Fibroblast of lung (primary cell): ENCODE results near the gene JPH3. TPM values are rescaled to one million over a fixed set of nuclear protein-coding genes. Genes with fewer than 3 reads are reported as not detected.

ENCODE experiments used
- DNase-seq, 2 donors: peaks; one replicate each; pipeline versions ENCODE4 v3.0.0 to v3.0.0-alpha.2; 2010; ENCODE audit warnings: low read depth in 2 of 2
- H2AFZ ChIP-seq: 2 replicates; pipeline ENCODE4 v1.5.1; 2012; ENCODE audit warnings: low read length, control low read depth, inconsistent platforms
- H3K27ac ChIP-seq: 2 replicates; pipeline ENCODE4 v1.5.1; 2011; ENCODE audit warnings: low read length, control low read depth; ENCODE audit not compliant: insufficient read depth
- H3K27me3 ChIP-seq: 2 replicates; pipeline ENCODE4 v1.5.1; 2011; ENCODE audit warnings: mild to moderate bottlenecking, low read length; ENCODE audit not compliant: control insufficient read depth, insufficient read depth
- H3K36me3 ChIP-seq: 2 replicates; pipeline ENCODE4 v1.5.1; 2011; ENCODE audit warnings: low read length; ENCODE audit not compliant: control insufficient read depth, insufficient read depth
- H3K4me1 ChIP-seq: 2 replicates; pipeline ENCODE4 v1.5.1; 2011; ENCODE audit warnings: low read length; ENCODE audit not compliant: control insufficient read depth, insufficient read depth; ENCODE audit errors: extremely low read depth
- H3K4me2 ChIP-seq: 2 replicates; pipeline ENCODE4 v1.5.1; 2011; ENCODE audit warnings: low read length, control low read depth; ENCODE audit not compliant: insufficient read depth; ENCODE audit errors: extremely low read depth
- H3K4me3 ChIP-seq, 4 experiments: fragments of 200-600 bp in 1 of 4; sonication (generic) in 1 of 4; replicated peaks in 1 of 4; 2 replicates each; pipeline ENCODE4 v1.5.1; 2011 to 2016; ENCODE audit warnings: low read length in 4 of 4, low read depth in 3 of 4, mild to moderate bottlenecking in 3 of 4, control low read depth in 2 of 4, inconsistent platforms in 1 of 4, mixed read lengths in 1 of 4; ENCODE audit not compliant: insufficient read depth in 1 of 4; ENCODE audit errors: control extremely low read depth in 1 of 4
- H3K79me2 ChIP-seq: 2 replicates; pipeline ENCODE4 v1.5.1; 2012; ENCODE audit warnings: mild to moderate bottlenecking, low read length, inconsistent platforms; ENCODE audit not compliant: control insufficient read depth, insufficient read depth
- H3K9ac ChIP-seq: 2 replicates; pipeline ENCODE4 v1.5.1; 2011; ENCODE audit warnings: mild to moderate bottlenecking, low read length, control low read depth; ENCODE audit not compliant: insufficient read depth
- H3K9me3 ChIP-seq: 2 replicates; pipeline ENCODE4 v1.5.1; 2012; ENCODE audit warnings: low read depth, low read length; ENCODE audit not compliant: control insufficient read depth, insufficient read depth
- H4K20me1 ChIP-seq: 2 replicates; pipeline ENCODE4 v1.5.1; 2011; ENCODE audit warnings: low read length; ENCODE audit not compliant: control insufficient read depth, insufficient read depth; ENCODE audit errors: extremely low read depth
- EZH2 ChIP-seq: IDR thresholded peaks from 2 replicates; pipeline ENCODE4 v1.5.1; 2012; ENCODE audit warnings: low read length, control low read depth, mild to moderate bottlenecking; ENCODE audit errors: missing control alignments
- polyA plus RNA-seq, 2 donors: library from polyadenylated mRNA; depleted of rRNA in 1 of 2; stranded (reverse) in 1 of 2; unstranded in 1 of 2; fragments of >200 nt; gene quantifications; 2 replicates each; pipeline ENCODE4 v1.2.1, GENCODE V29; 2011 to 2012; ENCODE audit warnings: missing spikeins in 1 of 2
- total RNA-seq: library from RNA; depleted of rRNA; stranded (reverse); fragments of >200 nt; gene quantifications from 2 replicates; pipeline ENCODE4 v1.2.1, GENCODE V29; 2014
- TF ChIP-seq, protein P1 (sequence below), 2 donors: IDR thresholded peaks in 1 of 2; conservative IDR thresholded peaks in 1 of 2; 1 replicate in 1 of 2; 2 replicates in 1 of 2; pipeline ENCODE4 v1.5.1; 2011 to 2012; ENCODE audit warnings: low read length in 2 of 2, control low read depth in 1 of 2, inconsistent platforms in 1 of 2, low read depth in 1 of 2, mild to moderate bottlenecking in 1 of 2

Gene JPH3
- total and polyA plus RNA-seq, 2 donors (not counting 1 experiment from before 2014, with no cell fraction given) = 0.01 TPM; not detected in 1

DNA sequence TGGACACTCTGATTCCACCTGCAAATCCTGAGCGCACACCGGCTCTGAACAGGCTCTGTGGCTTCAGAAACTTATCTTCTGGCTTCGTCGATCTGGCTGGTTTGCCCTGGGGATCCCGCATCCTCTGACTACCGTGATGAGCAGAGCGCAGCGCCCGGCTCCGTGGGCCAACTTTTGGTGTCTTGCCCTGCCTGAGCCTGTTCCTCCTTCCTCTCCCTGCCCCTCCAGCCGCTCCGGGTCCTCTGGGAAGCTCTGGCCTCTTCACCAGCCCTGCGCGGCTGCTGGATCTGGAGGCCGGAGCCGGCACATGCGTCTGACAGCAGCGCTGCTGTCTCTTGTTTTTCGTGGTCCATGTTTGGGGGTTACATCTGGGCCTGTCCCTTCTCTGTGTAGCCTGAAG is 65.6 kb downstream of the JPH3 start:
- Histone ChIP-seq H3K4me2 (no peak overlapping the region), H3K36me3 (no peaks in the 10 kb centered on the region), H3K4me3 (no peak overlapping the region), H3K79me2 (no peaks in the 10 kb centered on the region), H3K4me1 (no peaks in the 10 kb centered on the region), H3K9me3 (no peaks in the 10 kb centered on the region), H4K20me1 (no peaks in the 10 kb centered on the region), H3K27me3 (no peaks in the 10 kb centered on the region), H2AFZ (no peak overlapping the region), H3K27ac (no peak overlapping the region), H3K9ac (no peak overlapping the region)
- TF ChIP-seq, protein P1, sequence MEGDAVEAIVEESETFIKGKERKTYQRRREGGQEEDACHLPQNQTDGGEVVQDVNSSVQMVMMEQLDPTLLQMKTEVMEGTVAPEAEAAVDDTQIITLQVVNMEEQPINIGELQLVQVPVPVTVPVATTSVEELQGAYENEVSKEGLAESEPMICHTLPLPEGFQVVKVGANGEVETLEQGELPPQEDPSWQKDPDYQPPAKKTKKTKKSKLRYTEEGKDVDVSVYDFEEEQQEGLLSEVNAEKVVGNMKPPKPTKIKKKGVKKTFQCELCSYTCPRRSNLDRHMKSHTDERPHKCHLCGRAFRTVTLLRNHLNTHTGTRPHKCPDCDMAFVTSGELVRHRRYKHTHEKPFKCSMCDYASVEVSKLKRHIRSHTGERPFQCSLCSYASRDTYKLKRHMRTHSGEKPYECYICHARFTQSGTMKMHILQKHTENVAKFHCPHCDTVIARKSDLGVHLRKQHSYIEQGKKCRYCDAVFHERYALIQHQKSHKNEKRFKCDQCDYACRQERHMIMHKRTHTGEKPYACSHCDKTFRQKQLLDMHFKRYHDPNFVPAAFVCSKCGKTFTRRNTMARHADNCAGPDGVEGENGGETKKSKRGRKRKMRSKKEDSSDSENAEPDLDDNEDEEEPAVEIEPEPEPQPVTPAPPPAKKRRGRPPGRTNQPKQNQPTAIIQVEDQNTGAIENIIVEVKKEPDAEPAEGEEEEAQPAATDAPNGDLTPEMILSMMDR (conservative IDR thresholded peaks at IDR 0.05 in 1 of 2, IDR thresholded peaks at IDR 0.05 in 1 of 2; ENCODE audit: low read depth in 1 of 2, low read length in 2 of 2) = no peak
- no peak for TF ChIP-seq EZH2
- no peak for DNase-seq

DNA sequence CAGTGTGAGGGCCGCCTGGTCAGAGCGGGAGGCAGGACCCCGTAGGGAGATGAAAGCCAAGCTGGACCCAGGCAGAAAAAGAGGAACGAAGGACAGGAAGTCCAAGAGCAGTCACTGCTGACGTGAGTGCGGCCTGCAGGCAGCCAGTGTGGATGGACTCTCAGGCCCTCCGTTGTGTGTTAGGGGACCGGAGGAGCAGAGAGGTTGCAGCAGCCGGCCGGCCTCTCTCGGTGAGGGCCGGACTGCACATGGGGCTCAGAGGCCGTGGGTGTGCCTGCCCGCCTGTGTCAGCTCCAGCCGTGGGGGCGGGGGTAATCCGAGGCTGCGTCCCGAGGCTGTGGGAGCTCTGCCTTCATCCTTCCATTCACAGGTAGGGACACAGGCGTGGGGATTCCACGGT is 67.4 kb downstream of the JPH3 start:
- Histone ChIP-seq H3K79me2 (no peaks in the 10 kb centered on the region), H2AFZ (no peak overlapping the region), H3K4me3 (no peak overlapping the region), H3K27me3 (no peaks in the 10 kb centered on the region), H3K9me3 (no peaks in the 10 kb centered on the region), H4K20me1 (no peaks in the 10 kb centered on the region), H3K9ac (no peak overlapping the region), H3K27ac (no peak overlapping the region), H3K4me2 (no peak overlapping the region), H3K4me1 (no peaks in the 10 kb centered on the region), H3K36me3 (no peaks in the 10 kb centered on the region)
- DNase-seq = no peak
- no peak for TF ChIP-seq EZH2
- TF ChIP-seq, protein P1 (conservative IDR thresholded peaks at IDR 0.05 in 1 of 2, IDR thresholded peaks at IDR 0.05 in 1 of 2; ENCODE audit: low read depth in 1 of 2, low read length in 2 of 2) = no peak

DNA sequence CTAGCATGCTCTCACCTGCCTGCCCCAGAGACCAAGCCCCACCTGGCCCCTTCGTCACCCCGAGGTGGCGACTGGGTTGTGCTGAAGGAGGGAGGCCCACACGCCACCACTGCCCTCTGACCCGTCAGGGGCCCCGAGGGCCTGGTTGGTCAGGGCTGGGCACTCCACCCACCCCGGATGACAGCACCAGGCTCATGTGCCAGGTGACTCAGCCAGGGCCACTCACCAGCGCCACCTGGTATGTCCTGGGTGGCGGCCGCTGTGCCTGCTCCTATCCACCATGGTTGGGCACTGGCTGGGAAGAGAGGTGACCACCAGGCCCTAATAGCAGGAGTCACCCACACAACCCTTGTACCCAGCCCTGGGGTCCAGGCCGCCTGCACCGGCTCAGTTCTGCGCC is 68.9 kb downstream of the JPH3 start:
- no peaks in the 10 kb centered on the region for H3K79me2 ChIP-seq
- H3K9me3 ChIP-seq = no peaks in the 10 kb centered on the region
- no peaks in the 10 kb centered on the region for H3K27me3 ChIP-seq
- no peak for DNase-seq
- no peaks in the 10 kb centered on the region for H3K36me3 ChIP-seq
- no peaks in the 10 kb centered on the region for H3K4me1 ChIP-seq
- H2AFZ ChIP-seq = no peak overlapping the region
- no peak overlapping the region for H3K27ac ChIP-seq
- no peak for TF ChIP-seq EZH2
- TF ChIP-seq, protein P1 (conservative IDR thresholded peaks at IDR 0.05 in 1 of 2, IDR thresholded peaks at IDR 0.05 in 1 of 2; ENCODE audit: low read depth in 1 of 2, low read length in 2 of 2) = no peak
- H3K4me3 ChIP-seq = no peak overlapping the region
- H4K20me1 ChIP-seq = no peaks in the 10 kb centered on the region
- H3K4me2 ChIP-seq = no peak overlapping the region
- H3K9ac ChIP-seq = no peak overlapping the region
